GM18498 (cell line): ENCODE data around the gene RAP1GAP2.
"Not testable (repeated sequence)": the region's sequence is repeated elsewhere in the genome, so short reads cannot be mapped to it uniquely, and the experiment has no call there.

Experiments used
- ATAC-seq: cut with Tn5 transposase; IDR thresholded peaks from one replicate; pipeline ENCODE4 v1.9.1; 2021; ENCODE audit warnings: mild to moderate bottlenecking, moderate library complexity; ENCODE audit not compliant: unreplicated experiment

RAP1GAP2 gene

DNA sequence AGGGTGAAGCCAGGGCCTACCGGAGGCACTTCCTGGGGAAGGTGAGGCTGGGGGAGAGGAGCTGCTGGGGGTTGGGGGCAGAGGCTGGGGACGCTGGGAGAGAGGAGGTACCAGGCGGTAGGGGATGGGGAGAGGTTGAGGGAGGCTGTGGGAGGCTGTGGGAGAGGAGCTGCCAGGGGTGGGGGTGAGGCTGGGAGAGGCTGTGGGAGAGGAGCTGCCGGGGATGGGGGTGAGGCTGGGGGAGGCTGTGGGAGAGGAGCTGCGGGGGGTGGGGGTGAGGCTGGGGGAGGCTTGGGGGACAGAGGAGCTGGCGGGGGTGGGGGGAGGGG lies 167.8 kb downstream of the RAP1GAP2 start:
- no peak for ATAC-seq

DNA sequence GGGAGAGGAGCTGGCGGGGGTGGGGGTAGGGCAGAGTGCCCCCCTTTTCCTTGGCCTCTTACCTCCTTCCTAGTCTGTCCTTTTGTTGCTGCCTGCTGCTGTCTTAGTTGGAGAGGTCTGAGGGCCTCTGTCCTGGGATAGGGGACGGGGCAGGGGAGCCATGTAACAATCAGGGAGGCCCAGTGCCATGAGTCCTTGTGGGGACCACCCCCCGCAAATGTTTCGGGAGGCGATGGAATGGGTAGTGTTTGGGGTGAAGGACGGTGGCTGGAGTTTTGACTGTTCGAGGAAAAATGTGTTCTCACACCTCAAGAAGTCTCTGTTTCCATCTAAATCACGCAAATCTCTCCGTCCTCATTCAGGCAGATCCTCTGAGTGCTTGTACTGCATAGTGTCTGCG lies 168.1 kb downstream of the RAP1GAP2 start:
- no peak for ATAC-seq

DNA sequence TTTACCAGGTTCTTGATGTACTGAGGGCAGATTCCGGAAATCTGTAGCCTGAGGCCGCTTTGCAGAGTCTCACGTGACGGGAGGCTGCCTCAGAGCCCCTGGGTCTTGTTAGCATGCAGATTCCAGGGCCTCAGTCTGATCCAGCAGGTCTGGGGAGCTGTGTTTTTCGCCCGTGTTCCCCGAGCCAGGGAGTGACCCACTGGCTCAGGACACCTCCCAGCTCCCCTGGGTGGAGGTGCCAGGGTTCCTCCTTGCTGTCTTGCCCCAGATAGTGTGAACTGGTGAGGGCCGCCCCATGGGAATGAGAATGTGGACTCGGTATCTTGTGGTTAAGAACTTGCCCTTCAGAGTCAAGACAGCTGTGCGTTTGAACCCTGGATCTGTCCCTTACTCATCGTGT lies 168.6 kb downstream of the RAP1GAP2 start:
- ATAC-seq: no peak

DNA sequence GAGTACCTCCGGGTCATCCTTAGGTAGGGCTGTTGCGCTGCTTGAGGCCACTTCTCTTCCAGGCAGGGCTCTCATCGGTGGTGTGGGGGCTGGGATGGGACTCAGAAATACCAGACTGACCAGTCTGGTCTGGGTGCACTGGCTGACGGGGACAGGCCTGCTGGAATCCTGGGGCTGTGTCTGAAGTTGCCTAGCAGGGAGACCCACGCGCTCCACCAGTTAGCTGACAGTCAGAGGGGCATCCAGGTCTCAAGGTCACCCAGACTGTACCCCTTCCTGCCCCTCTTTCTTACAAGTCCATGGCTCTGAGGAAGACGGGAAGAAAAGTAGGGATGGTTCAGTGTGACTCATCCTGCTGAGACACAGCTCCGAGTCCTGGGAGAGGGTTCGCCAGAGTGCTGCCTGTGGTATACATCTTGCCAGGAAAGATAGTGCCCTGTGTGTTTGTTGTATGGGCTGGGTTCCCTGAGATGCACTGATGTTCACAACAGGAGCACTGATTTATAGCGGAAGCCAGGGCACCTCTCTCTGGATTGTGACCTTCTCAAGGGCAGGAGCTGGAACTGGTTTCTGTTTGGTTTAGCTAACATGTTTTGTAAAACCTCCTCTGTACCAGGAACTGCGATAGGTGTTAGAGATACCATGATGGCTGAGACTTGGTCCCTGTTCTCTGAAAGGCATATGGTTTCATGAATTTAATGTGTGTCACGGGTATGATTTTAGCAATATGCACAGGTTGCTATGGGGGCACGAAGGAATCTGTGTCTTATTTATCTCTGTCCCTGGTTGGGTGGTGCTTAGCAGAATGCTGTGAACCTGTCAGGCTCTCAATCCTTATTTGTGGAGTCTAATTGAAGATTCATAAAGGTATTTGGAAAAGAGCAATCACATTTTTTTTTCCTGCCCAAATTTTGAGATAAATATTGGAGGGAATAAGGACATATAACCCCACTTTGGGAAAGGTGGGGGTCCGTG lies 169.7 kb downstream of the RAP1GAP2 start:
- ATAC-seq: no peak

DNA sequence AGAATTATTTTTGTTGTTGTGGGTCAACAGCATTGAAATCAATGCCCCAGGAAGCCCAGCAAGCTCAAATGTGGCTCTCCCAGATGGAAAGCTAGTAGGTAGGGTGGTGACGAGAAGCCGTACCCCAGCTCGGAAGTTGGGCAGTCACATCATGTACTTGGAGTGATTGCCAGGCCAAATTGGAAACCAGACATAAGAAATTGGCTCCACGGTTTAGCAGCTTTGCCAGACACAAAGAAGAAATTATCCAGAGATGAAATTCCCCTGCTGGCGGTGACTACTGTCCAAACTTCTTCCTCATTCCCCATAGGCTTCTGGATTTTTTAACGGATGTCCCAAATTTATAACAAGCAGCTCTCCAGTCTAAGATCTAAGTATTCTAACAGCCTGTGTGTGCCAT lies 171.3 kb downstream of the RAP1GAP2 start:
- ATAC-seq: no peak

DNA sequence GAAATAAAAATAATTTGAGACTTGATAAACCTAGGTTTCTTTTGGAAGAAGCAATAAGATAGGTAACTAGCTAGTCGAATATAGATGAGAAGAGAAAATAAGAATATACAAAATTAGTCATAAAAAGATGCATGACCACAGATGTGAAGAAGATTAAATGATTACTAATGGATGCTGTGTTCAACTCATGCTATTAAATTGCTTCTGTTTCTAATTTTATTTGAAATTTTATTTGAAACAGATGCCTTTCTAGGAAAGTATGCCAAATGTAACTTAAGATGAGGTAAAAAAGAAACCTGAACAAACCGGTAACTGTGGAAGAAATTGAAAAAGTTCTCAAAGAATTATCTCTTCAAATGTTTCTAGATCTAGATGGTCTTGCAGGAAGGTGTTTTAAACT lies 175.6 kb downstream of the RAP1GAP2 start:
- no peak for ATAC-seq

DNA sequence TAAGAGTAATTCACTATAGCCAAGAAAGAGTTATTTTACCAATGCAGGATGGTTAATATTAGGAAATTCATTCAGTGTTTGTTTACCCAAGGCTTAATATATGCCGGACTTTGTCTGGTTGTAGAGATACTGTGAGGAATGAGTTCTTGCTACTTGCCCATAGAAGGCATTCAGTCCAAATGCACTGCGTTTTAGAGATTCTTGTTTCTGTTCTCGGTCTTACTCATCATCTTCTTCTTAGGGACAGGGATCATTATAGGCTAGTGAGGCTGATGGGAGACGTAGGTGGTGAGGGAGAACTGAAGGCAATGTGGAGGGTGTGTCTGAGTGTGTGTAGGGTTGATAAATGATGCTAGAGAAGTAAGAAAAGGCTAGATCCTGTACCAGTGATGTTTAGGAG lies 176.5 kb downstream of the RAP1GAP2 start:
- no peak for ATAC-seq

DNA sequence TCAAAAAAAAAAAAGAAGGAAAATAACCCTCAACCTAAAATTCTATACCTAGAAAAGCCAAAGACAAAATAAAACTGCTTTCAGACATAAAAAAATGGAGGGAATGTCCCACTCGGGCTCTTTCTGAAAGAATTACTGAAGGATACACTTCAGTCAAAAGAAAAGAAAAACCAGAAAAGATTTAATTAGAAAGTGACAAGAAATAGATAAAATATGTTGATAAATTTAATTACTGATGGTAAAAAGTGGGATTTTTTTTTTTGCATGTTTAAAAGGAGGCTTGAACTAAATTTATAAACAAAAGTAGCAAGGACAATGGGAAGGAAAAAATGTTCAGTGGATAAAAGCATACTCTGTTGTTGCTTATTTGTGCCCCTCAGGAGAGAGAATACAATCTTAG lies 178.1 kb downstream of the RAP1GAP2 start:
- ATAC-seq: no peak

DNA sequence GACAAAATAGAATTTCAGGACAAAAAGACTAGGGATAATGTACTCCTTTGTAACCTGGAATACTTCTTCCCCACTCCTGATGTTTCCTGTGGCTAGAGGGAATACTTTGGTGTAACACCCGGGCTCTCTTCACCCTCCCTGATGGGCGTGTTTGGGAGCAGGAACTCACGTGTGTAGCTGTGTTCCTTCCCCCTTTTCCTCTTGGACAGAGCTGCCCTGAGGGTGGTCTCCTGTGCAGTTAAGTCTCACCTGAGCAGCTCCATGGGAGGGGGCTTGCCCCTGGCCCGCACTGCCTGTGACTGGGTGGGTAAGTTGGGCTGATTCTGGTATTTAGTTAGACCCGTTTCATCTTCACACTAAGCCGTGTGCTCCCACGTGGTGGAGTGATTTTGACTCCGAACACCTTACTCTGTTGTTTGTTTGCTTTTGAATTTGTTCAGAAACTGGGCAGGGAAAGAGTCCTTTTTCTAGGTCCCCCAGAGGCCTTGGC lies 179.3 kb downstream of the RAP1GAP2 start:
- no peak for ATAC-seq

DNA sequence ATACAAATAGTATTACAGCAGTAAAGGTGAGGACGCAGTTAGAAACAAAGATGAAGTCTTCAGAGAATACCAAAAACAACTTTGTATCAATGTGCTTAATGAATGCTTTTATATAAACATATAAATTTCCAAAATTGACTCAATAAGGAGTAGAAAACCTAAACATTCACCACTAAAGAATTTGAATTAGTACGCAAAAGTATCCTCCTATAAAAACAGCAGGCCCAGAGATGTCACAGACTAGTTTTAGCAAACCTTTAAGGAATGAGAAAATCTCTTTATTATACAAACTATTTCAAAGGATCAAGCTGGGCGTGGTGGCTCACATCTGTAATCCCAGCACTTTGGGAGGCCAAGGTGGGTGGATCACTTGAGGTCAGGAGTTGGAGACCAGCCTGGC lies 180.9 kb downstream of the RAP1GAP2 start:
- ATAC-seq: no peak

DNA sequence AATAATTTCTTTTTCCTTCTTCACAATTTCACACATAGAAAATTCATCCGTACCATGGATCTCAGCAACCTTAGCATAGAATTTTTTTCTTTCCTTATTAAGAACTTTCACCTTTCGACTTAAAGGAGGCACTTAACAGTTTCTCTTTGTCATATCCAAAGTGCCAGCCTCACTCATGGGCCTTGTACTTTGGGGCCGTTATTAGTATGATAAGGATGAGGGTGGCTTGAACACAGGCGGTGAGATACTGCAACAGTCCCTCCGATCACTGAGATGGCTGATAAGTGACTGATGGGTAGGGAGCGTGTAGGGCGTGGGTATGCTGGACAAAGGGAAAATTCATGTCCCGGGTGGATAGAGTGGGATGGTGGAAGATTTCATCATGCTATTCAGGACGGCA lies 181.9 kb downstream of the RAP1GAP2 start:
- no peak for ATAC-seq

DNA sequence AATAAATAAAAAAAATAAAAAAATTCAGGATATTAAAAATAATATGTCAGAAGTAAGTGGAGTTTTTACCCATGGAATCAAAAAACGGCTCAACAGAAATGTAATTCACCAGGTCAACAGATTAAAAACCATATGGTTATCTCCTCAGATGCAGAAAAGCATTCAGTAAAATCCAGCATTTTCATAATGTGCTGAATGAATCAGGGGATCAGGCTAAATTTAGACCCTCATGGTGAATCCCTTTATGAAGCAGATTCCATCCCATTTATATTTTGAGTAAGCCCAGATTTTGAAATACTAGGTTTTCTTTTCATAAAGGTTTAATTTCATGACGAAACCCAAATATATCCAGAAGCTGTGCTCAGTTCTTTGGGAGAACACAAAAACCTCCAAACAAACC lies 182.8 kb downstream of the RAP1GAP2 start:
- ATAC-seq: no peak

DNA sequence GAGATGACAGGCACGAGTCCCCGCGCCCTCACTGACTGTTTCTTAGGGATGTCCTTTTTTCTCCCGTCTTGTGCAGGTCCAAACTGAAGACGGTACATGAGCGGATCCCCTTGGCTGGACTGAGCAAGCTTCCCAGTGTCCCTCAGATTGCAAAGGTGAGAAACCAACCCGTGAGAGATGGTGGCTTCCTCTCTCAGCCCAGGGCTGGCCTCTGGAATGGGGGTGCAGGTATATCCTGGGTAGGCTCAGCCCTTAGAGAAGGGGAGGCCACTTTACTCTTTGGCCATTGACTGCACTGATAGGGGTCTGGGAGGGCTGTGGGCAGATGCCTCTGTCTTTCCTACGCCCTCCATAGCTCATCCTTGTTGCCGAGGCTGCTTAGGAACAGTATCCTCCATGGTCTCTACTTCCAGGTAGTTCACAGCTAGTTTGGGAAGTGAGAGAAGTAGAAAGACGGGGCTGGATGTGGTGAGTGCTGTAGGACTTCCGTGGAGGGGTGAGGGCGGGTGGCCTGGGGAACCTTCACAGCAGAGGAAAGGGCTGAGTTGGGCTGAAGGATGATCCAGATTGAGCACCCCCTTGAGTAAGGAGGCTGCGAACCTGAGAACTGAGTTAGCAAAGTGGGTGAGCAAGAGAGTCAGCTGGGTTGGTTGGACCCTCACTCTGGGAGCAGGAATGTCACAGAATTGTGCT lies 184.1 kb downstream of the RAP1GAP2 start:
- no peak for ATAC-seq

DNA sequence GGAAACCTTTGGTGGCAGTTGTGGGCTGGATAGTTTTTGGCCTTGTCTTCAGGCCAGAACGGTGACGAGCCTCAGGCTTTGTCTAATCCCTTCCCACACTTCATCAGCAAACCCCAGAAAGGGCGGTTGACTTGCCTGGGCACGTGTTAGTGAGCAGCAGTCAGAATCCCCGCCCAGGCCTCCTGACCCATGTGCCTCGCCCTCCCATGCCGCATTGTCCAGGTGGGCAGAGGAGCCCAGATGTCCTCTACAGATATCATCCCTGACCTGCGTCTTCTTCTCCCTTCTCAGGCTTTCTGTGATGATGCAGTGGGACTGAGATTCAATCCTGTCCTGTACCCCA lies 184.6 kb downstream of the RAP1GAP2 start:
- ATAC-seq: no peak

DNA sequence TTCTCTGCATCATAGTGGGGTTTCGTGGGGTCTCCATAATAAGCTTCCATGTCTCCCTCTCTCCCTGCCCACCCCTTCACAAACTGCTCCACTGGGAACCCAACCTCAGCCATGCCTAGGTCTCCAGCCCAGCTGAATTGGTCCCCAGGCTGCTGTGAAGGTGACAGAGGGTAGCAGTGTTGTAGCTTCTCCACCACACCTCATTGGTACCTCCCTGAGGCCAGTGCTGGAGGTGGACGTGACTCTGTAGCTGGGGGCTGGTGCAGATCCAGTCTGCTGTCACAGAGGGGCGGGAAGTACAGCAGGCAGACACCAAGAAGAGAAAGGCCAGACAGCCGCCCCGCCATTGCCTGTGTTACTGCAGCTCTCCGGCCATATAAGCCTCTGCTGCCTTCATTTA lies 185.1 kb downstream of the RAP1GAP2 start:
- no peak for ATAC-seq

DNA sequence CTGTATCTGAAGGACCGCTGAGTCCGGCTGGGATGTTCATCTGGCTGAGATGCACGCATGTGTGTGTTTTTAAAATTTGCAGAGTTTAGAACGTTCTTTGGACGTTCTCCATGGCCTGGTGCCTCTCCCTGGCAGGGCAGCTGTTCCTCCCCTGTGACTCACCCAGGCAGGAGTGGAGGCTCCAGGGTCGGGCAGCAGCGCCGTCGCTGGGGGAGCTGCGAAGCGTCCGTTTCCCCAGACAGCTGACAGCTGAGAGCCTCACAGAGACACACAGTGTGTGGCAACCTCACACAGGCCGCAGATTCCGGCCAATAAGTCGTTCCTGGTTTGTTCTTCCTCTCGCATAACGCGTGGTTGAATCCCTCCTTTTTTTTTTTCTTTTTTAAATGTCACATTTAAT lies 186.6 kb downstream of the RAP1GAP2 start:
- ATAC-seq: no peak

DNA sequence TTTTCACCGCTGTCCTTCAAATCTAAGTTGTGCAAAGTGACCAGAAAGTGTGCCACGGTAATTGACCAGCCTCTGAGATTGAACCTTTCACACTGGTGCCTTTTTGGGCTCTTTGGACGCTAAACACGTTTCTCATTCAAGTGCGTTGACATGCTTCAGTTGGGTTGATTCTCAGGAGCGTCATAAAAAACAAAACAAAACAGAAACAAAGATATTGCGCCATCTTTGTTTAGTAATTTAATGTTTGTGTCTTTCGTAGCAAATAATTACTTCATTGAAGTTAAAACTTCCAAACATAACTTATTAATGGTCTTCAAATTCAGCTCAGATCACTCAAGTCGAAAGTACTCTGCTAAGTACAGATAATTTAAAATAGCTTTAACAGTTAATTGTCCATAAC lies 187.0 kb downstream of the RAP1GAP2 start:
- ATAC-seq: no peak

DNA sequence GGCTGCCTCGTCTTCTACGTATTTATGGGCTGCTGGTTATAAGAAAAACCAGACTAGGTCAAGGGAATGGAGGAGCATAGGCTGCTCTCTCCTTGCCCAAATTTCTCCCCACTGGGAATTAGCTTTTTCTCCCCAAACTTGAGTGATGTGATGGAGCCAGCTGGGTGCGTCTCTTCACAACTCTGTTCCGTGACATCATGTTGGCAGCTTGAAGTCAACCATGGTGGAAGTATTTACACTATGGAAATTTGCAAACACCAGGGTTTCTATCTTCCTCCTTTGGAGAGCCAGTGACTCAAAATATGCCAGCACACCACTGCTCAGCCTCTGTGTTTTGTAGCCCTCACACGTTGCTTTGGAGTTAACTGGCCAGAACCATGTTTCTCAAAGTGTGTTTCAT lies 189.1 kb downstream of the RAP1GAP2 start:
- no peak for ATAC-seq

DNA sequence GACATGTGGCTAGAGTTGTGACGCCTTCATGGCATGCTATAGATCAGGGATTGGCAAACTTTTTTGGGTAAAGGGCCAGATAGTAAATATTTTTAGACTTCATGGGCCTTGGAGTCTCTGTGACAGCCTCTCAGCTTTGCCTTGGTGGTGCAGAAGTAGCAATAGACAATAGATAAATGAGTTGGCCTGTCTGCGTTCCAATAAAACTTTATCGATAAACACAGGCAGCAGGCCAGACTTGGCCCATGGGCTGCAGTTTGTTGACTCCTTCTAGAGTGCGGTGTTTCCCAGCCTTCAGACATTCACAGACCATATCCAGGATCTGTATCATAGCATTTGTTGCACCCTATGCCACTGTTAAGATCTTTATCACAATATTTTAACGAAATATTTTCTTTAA lies 190.7 kb downstream of the RAP1GAP2 start:
- ATAC-seq: no peak

DNA sequence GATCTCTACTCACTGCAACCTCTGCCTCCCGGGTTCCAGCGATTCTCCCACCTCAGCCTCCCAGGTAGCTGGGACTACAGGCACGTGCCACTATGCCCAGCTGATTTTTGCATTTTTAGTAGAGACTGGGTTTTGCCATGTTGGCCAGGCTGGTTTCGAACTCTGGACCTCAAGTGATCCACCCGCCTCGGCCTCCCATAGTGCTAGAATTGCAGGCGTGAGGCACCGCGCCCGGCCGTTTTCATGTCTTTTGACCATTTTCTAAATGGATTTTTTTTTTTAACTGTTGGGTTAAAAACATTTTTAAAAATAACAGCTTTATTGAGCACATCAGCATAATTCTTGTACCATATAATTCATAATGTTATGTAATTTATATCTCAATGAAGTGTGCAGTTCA lies 193.2 kb downstream of the RAP1GAP2 start:
- not testable (repeated sequence) for ATAC-seq

DNA sequence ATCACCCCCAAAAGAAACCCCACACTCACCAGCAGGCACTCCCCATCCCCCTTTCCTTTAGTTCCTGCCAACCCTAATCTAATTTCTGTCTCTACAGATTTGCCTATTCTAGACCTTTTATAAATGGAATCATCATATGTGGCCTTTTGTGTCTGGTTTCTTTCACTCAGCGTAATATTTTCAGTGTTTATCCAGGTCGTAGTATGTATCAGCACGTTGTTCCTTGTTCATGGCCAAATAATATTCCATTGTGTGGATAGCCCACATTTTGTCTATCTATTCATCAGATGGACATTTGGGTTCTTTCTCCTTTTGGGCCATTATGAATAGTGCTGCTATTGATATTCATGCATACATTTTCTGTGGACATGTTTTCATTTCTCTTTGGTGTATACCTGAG lies 193.6 kb downstream of the RAP1GAP2 start:
- ATAC-seq: no peak

DNA sequence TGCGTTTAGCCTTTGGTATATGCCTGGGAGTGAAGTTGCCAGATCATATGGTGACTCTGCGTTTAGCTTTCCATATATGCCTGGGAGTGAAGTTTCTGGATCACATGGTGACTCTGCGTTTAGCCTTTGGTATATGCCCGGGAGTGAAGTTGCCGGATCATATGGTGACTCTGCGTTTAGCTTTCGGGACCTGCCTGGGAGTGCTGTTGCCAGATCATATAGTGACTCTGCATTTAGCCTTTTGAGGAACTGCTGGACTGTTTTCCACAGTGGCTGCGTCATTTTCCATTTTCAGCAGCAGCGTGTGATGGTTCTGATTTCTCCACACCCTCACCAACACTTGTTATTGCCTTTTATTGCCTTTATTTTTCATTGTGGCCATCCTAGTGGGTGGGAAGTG lies 194.2 kb downstream of the RAP1GAP2 start:
- no peak for ATAC-seq
